ENCODE measurements around the gene ZNF398. TPM values are rescaled to one million over a fixed set of nuclear protein-coding genes. Genes with fewer than 3 reads are reported as not detected.
A peak's percentile ranks its signal among the peaks of the same experiment; 100 is the strongest.

ZNF398 gene
- total and polyA plus RNA-seq, 2 of the 13 experiments (the other 11 are each of a cell fraction or from before 2014, with no cell fraction given) = 3.0 to 8.9 TPM

- TF ChIP-seq, protein P1, sequence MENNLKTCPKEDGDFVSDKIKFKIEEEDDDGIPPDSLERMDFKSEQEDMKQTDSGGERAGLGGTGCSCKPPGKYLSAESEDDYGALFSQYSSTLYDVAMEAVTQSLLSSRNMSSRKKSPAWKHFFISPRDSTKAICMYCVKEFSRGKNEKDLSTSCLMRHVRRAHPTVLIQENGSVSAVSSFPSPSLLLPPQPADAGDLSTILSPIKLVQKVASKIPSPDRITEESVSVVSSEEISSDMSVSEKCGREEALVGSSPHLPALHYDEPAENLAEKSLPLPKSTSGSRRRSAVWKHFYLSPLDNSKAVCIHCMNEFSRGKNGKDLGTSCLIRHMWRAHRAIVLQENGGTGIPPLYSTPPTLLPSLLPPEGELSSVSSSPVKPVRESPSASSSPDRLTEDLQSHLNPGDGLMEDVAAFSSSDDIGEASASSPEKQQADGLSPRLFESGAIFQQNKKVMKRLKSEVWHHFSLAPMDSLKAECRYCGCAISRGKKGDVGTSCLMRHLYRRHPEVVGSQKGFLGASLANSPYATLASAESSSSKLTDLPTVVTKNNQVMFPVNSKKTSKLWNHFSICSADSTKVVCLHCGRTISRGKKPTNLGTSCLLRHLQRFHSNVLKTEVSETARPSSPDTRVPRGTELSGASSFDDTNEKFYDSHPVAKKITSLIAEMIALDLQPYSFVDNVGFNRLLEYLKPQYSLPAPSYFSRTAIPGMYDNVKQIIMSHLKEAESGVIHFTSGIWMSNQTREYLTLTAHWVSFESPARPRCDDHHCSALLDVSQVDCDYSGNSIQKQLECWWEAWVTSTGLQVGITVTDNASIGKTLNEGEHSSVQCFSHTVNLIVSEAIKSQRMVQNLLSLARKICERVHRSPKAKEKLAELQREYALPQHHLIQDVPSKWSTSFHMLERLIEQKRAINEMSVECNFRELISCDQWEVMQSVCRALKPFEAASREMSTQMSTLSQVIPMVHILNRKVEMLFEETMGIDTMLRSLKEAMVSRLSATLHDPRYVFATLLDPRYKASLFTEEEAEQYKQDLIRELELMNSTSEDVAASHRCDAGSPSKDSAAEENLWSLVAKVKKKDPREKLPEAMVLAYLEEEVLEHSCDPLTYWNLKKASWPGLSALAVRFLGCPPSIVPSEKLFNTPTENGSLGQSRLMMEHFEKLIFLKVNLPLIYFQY (CRISPR knock-in tag; IDR thresholded peaks at IDR 0.05; ENCODE audit: borderline replicate concordance) = peak; percentile 69; the same call in 1 of the 2 replicates
- peak; percentile 73; the same call in 1 of the 2 replicates for TF ChIP-seq ZNF138 (CRISPR knock-in tag; IDR thresholded peaks at IDR 0.05; ENCODE audit: low read depth)
- TF ChIP-seq KDM5B (CRISPR knock-in tag; IDR thresholded peaks at IDR 0.05; ENCODE audit: borderline replicate concordance) = peak; percentile 94
- no peak for TF ChIP-seq SNAPC5 (CRISPR knock-in tag; IDR thresholded peaks at IDR 0.05; ENCODE audit: borderline replicate concordance)
- TF ChIP-seq HIVEP1 (CRISPR knock-in tag; IDR thresholded peaks at IDR 0.05) = no peak; the same call in 1 of the 2 replicates
- TF ChIP-seq NR2F1 (CRISPR knock-in tag; IDR thresholded peaks at IDR 0.05) = no peak
- peak; percentile 71; the same call in 1 of the 2 replicates for TF ChIP-seq SP5 (CRISPR knock-in tag; IDR thresholded peaks at IDR 0.05; ENCODE audit: borderline replicate concordance, low read depth)
- TF ChIP-seq ZNF607 (CRISPR knock-in tag; IDR thresholded peaks at IDR 0.05; ENCODE audit: borderline replicate concordance) = peak; percentile 80
- peak; percentile 83 for TF ChIP-seq ZKSCAN8 (CRISPR knock-in tag; IDR thresholded peaks at IDR 0.05; ENCODE audit: borderline replicate concordance)
- TF ChIP-seq ATAD3A (CRISPR knock-in tag; IDR thresholded peaks at IDR 0.05) = no peak; the same call in 1 of the 2 replicates
- TF ChIP-seq TERF1 (CRISPR knock-in tag; IDR thresholded peaks at IDR 0.05) = peak; percentile 62; the same call in 1 of the 2 replicates
- peak; percentile 97 for TF ChIP-seq UBTF (CRISPR knock-in tag; IDR thresholded peaks at IDR 0.05)
- peak; percentile 49 for TF ChIP-seq ZNF691 (CRISPR knock-in tag; IDR thresholded peaks at IDR 0.05; ENCODE audit: borderline replicate concordance, low read depth)
- TF ChIP-seq ZNF441 (CRISPR knock-in tag; IDR thresholded peaks at IDR 0.05; ENCODE audit: borderline replicate concordance) = peak; percentile 81
- TF ChIP-seq ZNF775 (CRISPR knock-in tag; IDR thresholded peaks at IDR 0.05; ENCODE audit: borderline replicate concordance) = no peak
- peak; percentile 99 for TF ChIP-seq POLR2G (IDR thresholded peaks at IDR 0.05; ENCODE audit: low read depth, low read length)
- TF ChIP-seq ZFP90 (CRISPR knock-in tag; IDR thresholded peaks at IDR 0.05; ENCODE audit: borderline replicate concordance) = peak; percentile 81; the same call in 1 of the 2 replicates
- TF ChIP-seq SNAI1 (CRISPR knock-in tag; IDR thresholded peaks at IDR 0.05; ENCODE audit: borderline replicate concordance) = peak; percentile 81; the same call in 1 of the 2 replicates
Observed at GRCh38 chr7:149125863-149126661, 21.2 kb upstream of the ZNF398 start, which contains the start of gene ZNF425 (continued).
